Trophoblast cell (in vitro differentiated cells and primary cell): Measurements from ENCODE around the gene ADGRA3.

Experiments
- DNase-seq, 2 donors: peaks; one replicate each; pipeline ENCODE4 v3.0.0-alpha.2; 2016
- H2AFZ ChIP-seq: 2 replicates; pipeline ENCODE4 v1.6.1; 2013; ENCODE audit warnings: low read length, moderate library complexity, mild to moderate bottlenecking; ENCODE audit not compliant: insufficient read depth, poor library complexity
- H2AK5ac ChIP-seq: 2 replicates; pipeline ENCODE4 v1.6.1; 2013; ENCODE audit warnings: mild to moderate bottlenecking, low read length
- H2BK120ac ChIP-seq: 2 replicates; pipeline ENCODE4 v1.6.1; 2013; ENCODE audit warnings: low read length, mild to moderate bottlenecking, moderate library complexity; ENCODE audit not compliant: insufficient read depth, poor library complexity
- H2BK12ac ChIP-seq: 2 replicates; pipeline ENCODE4 v1.6.1; 2013; ENCODE audit warnings: mild to moderate bottlenecking, low read length, moderate library complexity
- H2BK5ac ChIP-seq: 2 replicates; pipeline ENCODE4 v1.6.1; 2013; ENCODE audit warnings: low read length, low read depth, moderate library complexity, mild to moderate bottlenecking; ENCODE audit not compliant: poor library complexity
- H3K14ac ChIP-seq: 2 replicates; pipeline ENCODE4 v1.6.1; 2013; ENCODE audit warnings: mild to moderate bottlenecking, low read length
- H3K18ac ChIP-seq: 2 replicates; pipeline ENCODE4 v1.6.1; 2013; ENCODE audit warnings: mild to moderate bottlenecking, low read length
- H3K23ac ChIP-seq: 2 replicates; pipeline ENCODE4 v1.6.1; 2013; ENCODE audit warnings: low read length
- H3K27ac ChIP-seq: 2 replicates; pipeline ENCODE4 v1.5.1; 2013; ENCODE audit warnings: low read depth, mild to moderate bottlenecking, inconsistent platforms, low read length, moderate library complexity
- H3K27me3 ChIP-seq: 2 replicates; pipeline ENCODE4 v1.6.1; 2013; ENCODE audit warnings: inconsistent platforms, mild to moderate bottlenecking, low read length, moderate library complexity; ENCODE audit not compliant: insufficient read depth
- H3K36me3 ChIP-seq, 2 experiments: 1 replicate in 1 of 2; 2 replicates in 1 of 2; pipeline ENCODE4 v1.6.1; 2013; ENCODE audit warnings: low read length in 2 of 2, mild to moderate bottlenecking in 2 of 2, moderate library complexity in 1 of 2; ENCODE audit not compliant: insufficient read depth in 2 of 2, control insufficient read depth in 1 of 2
- H3K4ac ChIP-seq: 2 replicates; pipeline ENCODE4 v1.6.1; 2013; ENCODE audit warnings: low read depth, mild to moderate bottlenecking, low read length, moderate library complexity
- H3K4me1 ChIP-seq, 2 experiments: 1 replicate in 1 of 2; 2 replicates in 1 of 2; pipeline ENCODE4 v1.6.1; 2013; ENCODE audit warnings: low read length in 2 of 2, mild to moderate bottlenecking in 2 of 2, moderate library complexity in 1 of 2; ENCODE audit not compliant: insufficient read depth in 2 of 2, control insufficient read depth in 1 of 2
- H3K4me2 ChIP-seq: 2 replicates; pipeline ENCODE4 v1.6.1; 2013; ENCODE audit warnings: inconsistent platforms, mild to moderate bottlenecking, low read length, moderate library complexity
- H3K4me3 ChIP-seq: 2 replicates; pipeline ENCODE4 v1.5.1; 2013; ENCODE audit warnings: mild to moderate bottlenecking, low read depth, low read length, inconsistent platforms
- H3K79me1 ChIP-seq: one replicate; pipeline ENCODE4 v1.6.1; 2013; ENCODE audit warnings: low read length
- H3K79me2 ChIP-seq: 2 replicates; pipeline ENCODE4 v1.6.1; 2013; ENCODE audit warnings: low read length, mild to moderate bottlenecking; ENCODE audit not compliant: control insufficient read depth, insufficient read depth, poor library complexity
- H3K9ac ChIP-seq: 2 replicates; pipeline ENCODE4 v1.6.1; 2013; ENCODE audit warnings: mild to moderate bottlenecking, low read length
- H3K9me3 ChIP-seq: 2 replicates; pipeline ENCODE4 v1.6.1; 2013; ENCODE audit warnings: low read depth, mild to moderate bottlenecking, control low read depth, inconsistent platforms, low read length; ENCODE audit not compliant: insufficient read depth
- H4K12ac ChIP-seq: 2 replicates; pipeline ENCODE4 v1.6.1; 2013; ENCODE audit warnings: low read depth, mild to moderate bottlenecking, low read length, moderate library complexity
- H4K8ac ChIP-seq: 2 replicates; pipeline ENCODE4 v1.6.1; 2013; ENCODE audit warnings: low read depth, mild to moderate bottlenecking, low read length, moderate library complexity
- H4K91ac ChIP-seq: one replicate; pipeline ENCODE4 v1.6.1; 2013; ENCODE audit warnings: low read depth, mild to moderate bottlenecking, low read length, moderate library complexity
- WGBS: extraction: QIAGEN DNeasy Blood & Tissue Kit; methylation state at CpG from one replicate; pipeline ENCODE4 v1.1.7; 2013; ENCODE audit warnings: missing lambda C conversion rate; ENCODE audit not compliant: insufficient read length, insufficient coverage; ENCODE audit errors: extremely low coverage; 5-methylcytosine and 5-hydroxymethylcytosine counted together

ADGRA3 gene

DNA sequence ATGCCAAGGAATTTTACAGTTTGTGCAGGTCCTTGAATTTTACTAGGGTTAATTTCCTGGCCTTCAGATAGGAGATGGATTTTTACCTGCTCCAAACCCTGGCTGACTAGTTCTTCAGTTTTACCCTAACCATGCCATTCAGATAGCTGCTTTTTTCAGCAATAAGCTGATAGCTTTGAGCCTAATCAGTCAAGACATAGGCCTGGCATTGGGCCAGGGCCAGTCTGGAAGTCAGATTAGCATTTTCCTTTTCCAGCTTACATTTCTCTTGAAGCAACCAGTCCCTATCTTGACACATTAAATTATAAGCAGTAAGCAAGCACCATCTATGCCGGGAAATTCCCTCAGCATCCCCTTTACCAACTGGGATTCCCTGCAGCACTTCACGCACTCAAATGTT lies 177.1 kb downstream of the ADGRA3 start:
- no CpG with 5 or more reads among the region's 2 CpGs for WGBS
- Histone ChIP-seq H3K18ac (no peak overlapping the region), H3K79me2 (no peaks in the 10 kb centered on the region), H2BK120ac (no peak overlapping the region), H3K9ac (no peak overlapping the region), H3K4me3 (no peak overlapping the region), H2AFZ (no peak overlapping the region), H3K4me1 (no peaks in the 10 kb centered on the region), H3K79me1 (no peaks in the 10 kb centered on the region), H3K36me3 (no peaks in the 10 kb centered on the region), H3K9me3 (no peaks in the 10 kb centered on the region), H3K27me3 (no peaks in the 10 kb centered on the region), H4K8ac (no peak overlapping the region), H3K14ac (no peak overlapping the region), H3K4ac (no peak overlapping the region), H3K23ac (no peak overlapping the region), H2BK5ac (no peak overlapping the region), H3K4me2 (no peak overlapping the region), H2AK5ac (no peak overlapping the region), H4K12ac (no peak overlapping the region), H4K91ac (no peak overlapping the region), H2BK12ac (no peak overlapping the region), H3K27ac (no peak overlapping the region)
- no peak for DNase-seq
